Measurements from ENCODE around the gene PTPRK. TPM values are rescaled to one million over a fixed set of nuclear protein-coding genes. Genes with fewer than 3 reads are reported as not detected.

The PTPRK gene
- total and polyA plus RNA-seq, 2 donors: 9.3 to 26.8 TPM

- DNase-seq (ENCODE audit: low read depth in 6 of 9, low spot score in 9 of 9): no peak
- H3K9me3 ChIP-seq (ENCODE audit: control insufficient read depth in 2 of 2, insufficient read depth in 1 of 2, low read length in 1 of 2): no peaks in the 10 kb centered on the region
- H3K27ac ChIP-seq (ENCODE audit: low read depth in 1 of 2, low read length in 1 of 2): no peak overlapping the region
- peaks cover 0 to 6% of the 10 kb centered on the region in 2 donors for H3K4me1 ChIP-seq (ENCODE audit: control insufficient read depth in 2 of 2, insufficient read depth in 2 of 2, low read length in 2 of 2)
- no peaks in the 10 kb centered on the region for H3K27me3 ChIP-seq (ENCODE audit: control insufficient read depth in 2 of 2, insufficient read depth in 1 of 2, low read length in 1 of 2)
- H3K4me3 ChIP-seq (ENCODE audit: low read length in 2 of 2): no peak overlapping the region
- H3K36me3 ChIP-seq (ENCODE audit: control insufficient read depth in 2 of 2, insufficient read depth in 2 of 2, low read length in 1 of 2): no peaks in the 10 kb centered on the region
- 93% methylated on average over 5 of the region's 5 CpGs for WGBS
Measured at GRCh38 chr6:128511506-128511905, 8.9 kb downstream of the PTPRK start.

GRCh38 chr6:128509709-128510108, 10.7 kb downstream of the PTPRK start:
- Histone ChIP-seq H3K9me3 (ENCODE audit: control insufficient read depth in 2 of 2, insufficient read depth in 1 of 2, low read length in 1 of 2) (no peaks in the 10 kb centered on the region), H3K4me1 (ENCODE audit: control insufficient read depth in 2 of 2, insufficient read depth in 2 of 2, low read length in 2 of 2) (no peaks in the 10 kb centered on the region), H3K36me3 (ENCODE audit: control insufficient read depth in 2 of 2, insufficient read depth in 2 of 2, low read length in 1 of 2) (no peaks in the 10 kb centered on the region), H3K27ac (ENCODE audit: low read depth in 1 of 2, low read length in 1 of 2) (no peak overlapping the region), H3K4me3 (ENCODE audit: low read length in 2 of 2) (no peak overlapping the region), H3K27me3 (ENCODE audit: control insufficient read depth in 2 of 2, insufficient read depth in 1 of 2, low read length in 1 of 2) (no peaks in the 10 kb centered on the region)
- DNase-seq (ENCODE audit: low read depth in 6 of 9, low spot score in 9 of 9): no peak
- 88% methylated on average over 1 of the region's 1 CpG for WGBS

GRCh38 chr6:128508588-128509296, 11.7 kb downstream of the PTPRK start:
- H3K4me1 ChIP-seq (ENCODE audit: control insufficient read depth in 2 of 2, insufficient read depth in 2 of 2, low read length in 2 of 2): no peaks in the 10 kb centered on the region
- no peak for DNase-seq (ENCODE audit: low read depth in 6 of 9, low spot score in 9 of 9)
- no peak overlapping the region for H3K4me3 ChIP-seq (ENCODE audit: low read length in 2 of 2)
- no peaks in the 10 kb centered on the region for H3K9me3 ChIP-seq (ENCODE audit: control insufficient read depth in 2 of 2, insufficient read depth in 1 of 2, low read length in 1 of 2)
- WGBS: 97% methylated on average over 15 of the region's 15 CpGs
- no peaks in the 10 kb centered on the region for H3K36me3 ChIP-seq (ENCODE audit: control insufficient read depth in 2 of 2, insufficient read depth in 2 of 2, low read length in 1 of 2)
- no peak overlapping the region for H3K27ac ChIP-seq (ENCODE audit: low read depth in 1 of 2, low read length in 1 of 2)
- H3K27me3 ChIP-seq (ENCODE audit: control insufficient read depth in 2 of 2, insufficient read depth in 1 of 2, low read length in 1 of 2): no peaks in the 10 kb centered on the region

GRCh38 chr6:128507337-128508310, 12.8 kb downstream of the PTPRK start:
- H3K9me3 ChIP-seq (ENCODE audit: control insufficient read depth in 2 of 2, insufficient read depth in 1 of 2, low read length in 1 of 2): no peaks in the 10 kb centered on the region
- whole genome bisulfite sequencing: 97% methylated on average over 5 of the region's 5 CpGs
- no peaks in the 10 kb centered on the region for H3K36me3 ChIP-seq (ENCODE audit: control insufficient read depth in 2 of 2, insufficient read depth in 2 of 2, low read length in 1 of 2)
- H3K4me1 ChIP-seq (ENCODE audit: control insufficient read depth in 2 of 2, insufficient read depth in 2 of 2, low read length in 2 of 2): no peaks in the 10 kb centered on the region
- H3K27ac ChIP-seq (ENCODE audit: low read depth in 1 of 2, low read length in 1 of 2): no peak overlapping the region
- DNase-seq (ENCODE audit: low read depth in 6 of 9, low spot score in 9 of 9): no peak
- no peaks in the 10 kb centered on the region for H3K27me3 ChIP-seq (ENCODE audit: control insufficient read depth in 2 of 2, insufficient read depth in 1 of 2, low read length in 1 of 2)
- no peak overlapping the region for H3K4me3 ChIP-seq (ENCODE audit: low read length in 2 of 2)

- Histone ChIP-seq H3K4me1 (ENCODE audit: control insufficient read depth in 2 of 2, insufficient read depth in 2 of 2, low read length in 2 of 2) (no peaks in the 10 kb centered on the region), H3K9me3 (ENCODE audit: control insufficient read depth in 2 of 2, insufficient read depth in 1 of 2, low read length in 1 of 2) (no peaks in the 10 kb centered on the region), H3K27me3 (ENCODE audit: control insufficient read depth in 2 of 2, insufficient read depth in 1 of 2, low read length in 1 of 2) (no peaks in the 10 kb centered on the region), H3K36me3 (ENCODE audit: control insufficient read depth in 2 of 2, insufficient read depth in 2 of 2, low read length in 1 of 2) (no peaks in the 10 kb centered on the region), H3K27ac (ENCODE audit: low read depth in 1 of 2, low read length in 1 of 2) (no peak overlapping the region), H3K4me3 (ENCODE audit: low read length in 2 of 2) (no peak overlapping the region)
- 97% methylated on average over 2 of the region's 2 CpGs for WGBS
- no peak for DNase-seq (ENCODE audit: low read depth in 6 of 9, low spot score in 9 of 9)
Measured at GRCh38 chr6:128505603-128506002, 14.8 kb downstream of the PTPRK start.

GRCh38 chr6:128504003-128504654, 16.3 kb downstream of the PTPRK start:
- DNase-seq (ENCODE audit: low read depth in 6 of 9, low spot score in 9 of 9): no peak
- H3K4me1 ChIP-seq (ENCODE audit: control insufficient read depth in 2 of 2, insufficient read depth in 2 of 2, low read length in 2 of 2): no peaks in the 10 kb centered on the region
- no peaks in the 10 kb centered on the region for H3K36me3 ChIP-seq (ENCODE audit: control insufficient read depth in 2 of 2, insufficient read depth in 2 of 2, low read length in 1 of 2)
- no peaks in the 10 kb centered on the region for H3K27me3 ChIP-seq (ENCODE audit: control insufficient read depth in 2 of 2, insufficient read depth in 1 of 2, low read length in 1 of 2)
- no peak overlapping the region for H3K27ac ChIP-seq (ENCODE audit: low read depth in 1 of 2, low read length in 1 of 2)
- H3K9me3 ChIP-seq (ENCODE audit: control insufficient read depth in 2 of 2, insufficient read depth in 1 of 2, low read length in 1 of 2): no peaks in the 10 kb centered on the region
- 91% methylated on average over 3 of the region's 3 CpGs for WGBS
- no peak overlapping the region for H3K4me3 ChIP-seq (ENCODE audit: low read length in 2 of 2)

GRCh38 chr6:128500749-128501600, 19.4 kb downstream of the PTPRK start:
- no peaks in the 10 kb centered on the region for H3K4me1 ChIP-seq (ENCODE audit: control insufficient read depth in 2 of 2, insufficient read depth in 2 of 2, low read length in 2 of 2)

GRCh38 chr6:128500014-128500413, 20.4 kb downstream of the PTPRK start:
- Histone ChIP-seq H3K4me1 (ENCODE audit: control insufficient read depth in 2 of 2, insufficient read depth in 2 of 2, low read length in 2 of 2) (no peaks in the 10 kb centered on the region), H3K36me3 (ENCODE audit: control insufficient read depth in 2 of 2, insufficient read depth in 2 of 2, low read length in 1 of 2) (no peaks in the 10 kb centered on the region), H3K4me3 (ENCODE audit: low read length in 2 of 2) (no peak overlapping the region), H3K27ac (ENCODE audit: low read depth in 1 of 2, low read length in 1 of 2) (no peak overlapping the region), H3K27me3 (ENCODE audit: control insufficient read depth in 2 of 2, insufficient read depth in 1 of 2, low read length in 1 of 2) (no peaks in the 10 kb centered on the region), H3K9me3 (ENCODE audit: control insufficient read depth in 2 of 2, insufficient read depth in 1 of 2, low read length in 1 of 2) (no peaks in the 10 kb centered on the region)
- DNase-seq (ENCODE audit: low read depth in 6 of 9, low spot score in 9 of 9): no peak

More at GRCh38 chr6:128500749-128501600, 19.4 kb downstream of the PTPRK start:
- Histone ChIP-seq H3K36me3 (ENCODE audit: control insufficient read depth in 2 of 2, insufficient read depth in 2 of 2, low read length in 1 of 2) (no peaks in the 10 kb centered on the region), H3K4me3 (ENCODE audit: low read length in 2 of 2) (no peak overlapping the region), H3K9me3 (ENCODE audit: control insufficient read depth in 2 of 2, insufficient read depth in 1 of 2, low read length in 1 of 2) (no peaks in the 10 kb centered on the region), H3K27ac (ENCODE audit: low read depth in 1 of 2, low read length in 1 of 2) (no peak overlapping the region), H3K27me3 (ENCODE audit: control insufficient read depth in 2 of 2, insufficient read depth in 1 of 2, low read length in 1 of 2) (no peaks in the 10 kb centered on the region)
- 93% methylated on average over 7 of the region's 7 CpGs for WGBS
- no peak for DNase-seq (ENCODE audit: low read depth in 6 of 9, low spot score in 9 of 9)

Measured in thymus (tissue), 11 donors.